ENCODE results near the gene MRPL36. TPM values are rescaled to one million over a fixed set of nuclear protein-coding genes. Genes with fewer than 3 reads are reported as not detected.
"Not testable (repeated sequence)": the region's sequence is repeated elsewhere in the genome, so short reads cannot be mapped to it uniquely, and the experiment has no call there.

The MRPL36 gene
- total RNA-seq, 2 experiments from 2014 or later = 60.7 to 63.4 TPM

- intact Hi-C loops (cut with micrococcal nuclease) = loop anchor here (10.0 kb wide), 2 partner anchors 262 to 482 kb away; no protein-coding TSS in a partner anchor
- Mint-ChIP-seq H3K27ac (no peak overlapping the region), H3K27me3 (ENCODE audit: low read depth) (no peaks in the 10 kb centered on the region), H3K4me3 (no peak overlapping the region), H3K9me3 (no peaks in the 10 kb centered on the region), H3K4me1 (ENCODE audit: low read depth) (peaks cover 61% of the 10 kb centered on the region), H3K36me3 (ENCODE audit: low read depth) (peaks cover 24% of the 10 kb centered on the region)
- DNase-seq = no peak
- CTCF ChIA-PET = no interaction called here
Measured at GRCh38 chr5:1796371-1797102, 3.1 kb downstream of the MRPL36 start.

- CTCF ChIA-PET = no interaction called here
- no peaks in the 10 kb centered on the region for H3K27me3 Mint-ChIP-seq (ENCODE audit: low read depth)
- H3K4me3 Mint-ChIP-seq = no peak overlapping the region
- peaks cover 24% of the 10 kb centered on the region for H3K36me3 Mint-ChIP-seq (ENCODE audit: low read depth)
- no peaks in the 10 kb centered on the region for H3K9me3 Mint-ChIP-seq
- H3K27ac Mint-ChIP-seq = no peak overlapping the region
- H3K4me1 Mint-ChIP-seq (ENCODE audit: low read depth) = peaks cover 66% of the 10 kb centered on the region
- DNase-seq = no peak
- intact Hi-C loops (cut with micrococcal nuclease) = loop anchor here (10.0 kb wide), 2 partner anchors 261 to 481 kb away; no protein-coding TSS in a partner anchor
Measured at GRCh38 chr5:1795931-1796330, 3.7 kb downstream of the MRPL36 start.

GRCh38 chr5:1795506-1795905, 4.1 kb downstream of the MRPL36 start:
- Mint-ChIP-seq H3K36me3 (ENCODE audit: low read depth) (peaks cover 24% of the 10 kb centered on the region), H3K27me3 (ENCODE audit: low read depth) (no peaks in the 10 kb centered on the region), H3K27ac (peak overlapping the region; percentile 0), H3K4me3 (no peak overlapping the region), H3K9me3 (no peaks in the 10 kb centered on the region), H3K4me1 (ENCODE audit: low read depth) (peaks cover 68% of the 10 kb centered on the region)
- DNase-seq = no peak
- intact Hi-C loops (cut with micrococcal nuclease) = loop anchor here (10.0 kb wide), 2 partner anchors 261 to 481 kb away; no protein-coding TSS in a partner anchor
- CTCF ChIA-PET = no interaction called here

- H3K9me3 Mint-ChIP-seq = no peaks in the 10 kb centered on the region
- peaks cover 74% of the 10 kb centered on the region for H3K4me1 Mint-ChIP-seq (ENCODE audit: low read depth)
- intact Hi-C loops (cut with micrococcal nuclease) = loop anchor here (10.0 kb wide), 2 partner anchors 260 to 480 kb away; no protein-coding TSS in a partner anchor
- DNase-seq = no peak
- H3K36me3 Mint-ChIP-seq (ENCODE audit: low read depth) = peaks cover 23% of the 10 kb centered on the region
- CTCF ChIA-PET = no interaction called here
- no peaks in the 10 kb centered on the region for H3K27me3 Mint-ChIP-seq (ENCODE audit: low read depth)
- H3K4me3 Mint-ChIP-seq = no peak overlapping the region
- peak overlapping the region; percentile 0 for H3K27ac Mint-ChIP-seq
Measured at GRCh38 chr5:1794901-1795290, 4.7 kb downstream of the MRPL36 start.

- Mint-ChIP-seq H3K27me3 (ENCODE audit: low read depth) (no peaks in the 10 kb centered on the region), H3K27ac (no peak overlapping the region), H3K9me3 (no peaks in the 10 kb centered on the region), H3K36me3 (ENCODE audit: low read depth) (peaks cover 22% of the 10 kb centered on the region), H3K4me1 (ENCODE audit: low read depth) (peaks cover 81% of the 10 kb centered on the region), H3K4me3 (no peak overlapping the region)
- CTCF ChIA-PET = interaction anchor here (1.1 to 1.7 kb wide), 2 partner anchors 8 to 125 kb away, joined by 3 to 5 read pairs; no protein-coding TSS in a partner anchor
- intact Hi-C loops (cut with micrococcal nuclease) = loop anchor here (2.0 to 10.0 kb wide), 3 partner anchors 95 to 479 kb away; no protein-coding TSS in a partner anchor
- no peak for DNase-seq
Measured at GRCh38 chr5:1793966-1794900, 5.4 kb downstream of the MRPL36 start.

GRCh38 chr5:1793301-1793740, 6.3 kb downstream of the MRPL36 start:
- Mint-ChIP-seq H3K27ac (peak overlapping the region; percentile 96), H3K4me3 (peak overlapping the region; percentile 59), H3K27me3 (ENCODE audit: low read depth) (no peaks in the 10 kb centered on the region), H3K4me1 (ENCODE audit: low read depth) (peaks cover 79% of the 10 kb centered on the region), H3K9me3 (no peaks in the 10 kb centered on the region), H3K36me3 (ENCODE audit: low read depth) (peaks cover 14% of the 10 kb centered on the region)
- CTCF ChIA-PET = interaction anchor here (1.1 to 1.7 kb wide), 2 partner anchors 9 to 124 kb away, joined by 3 to 5 read pairs; no protein-coding TSS in a partner anchor
- intact Hi-C loops (cut with micrococcal nuclease) = loop anchor here (2.0 to 10.0 kb wide), 3 partner anchors 95 to 479 kb away; no protein-coding TSS in a partner anchor
- DNase-seq = peak; percentile 53

- peaks cover 10% of the 10 kb centered on the region for H3K36me3 Mint-ChIP-seq (ENCODE audit: low read depth)
- H3K9me3 Mint-ChIP-seq = no peaks in the 10 kb centered on the region
- H3K27me3 Mint-ChIP-seq (ENCODE audit: low read depth) = no peaks in the 10 kb centered on the region
- H3K27ac Mint-ChIP-seq = peak overlapping the region; percentile 96
- peak overlapping the region; percentile 59 for H3K4me3 Mint-ChIP-seq
- CTCF ChIA-PET = interaction anchor here (0.5 to 1.7 kb wide), 3 partner anchors 10 to 124 kb away, joined by 3 to 5 read pairs (median 3); no protein-coding TSS in a partner anchor
- DNase-seq = peak; percentile 89
- intact Hi-C loops (cut with micrococcal nuclease) = loop anchor here (1.0 to 10.0 kb wide), 5 partner anchors 8 to 478 kb away; partner anchors contain the start of gene NDUFS6
- peaks cover 74% of the 10 kb centered on the region for H3K4me1 Mint-ChIP-seq (ENCODE audit: low read depth)
Measured at GRCh38 chr5:1792842-1793266, 6.8 kb downstream of the MRPL36 start.

GRCh38 chr5:1791176-1791575, 8.5 kb downstream of the MRPL36 start:
- peaks cover 63% of the 10 kb centered on the region for H3K4me1 Mint-ChIP-seq (ENCODE audit: low read depth)
- H3K36me3 Mint-ChIP-seq (ENCODE audit: low read depth) = peaks cover 5% of the 10 kb centered on the region
- H3K27ac Mint-ChIP-seq = peak overlapping the region; percentile 46
- CTCF ChIA-PET = no interaction called here
- no peak overlapping the region for H3K4me3 Mint-ChIP-seq
- H3K27me3 Mint-ChIP-seq (ENCODE audit: low read depth) = no peaks in the 10 kb centered on the region
- no peaks in the 10 kb centered on the region for H3K9me3 Mint-ChIP-seq
- DNase-seq = no peak
- intact Hi-C loops (cut with micrococcal nuclease) = loop anchor here (10.0 kb wide), 2 partner anchors 256 to 476 kb away; no protein-coding TSS in a partner anchor

- H3K36me3 Mint-ChIP-seq (ENCODE audit: low read depth) = peaks cover 2% of the 10 kb centered on the region
- intact Hi-C loops (cut with micrococcal nuclease) = loop anchor here (10.0 kb wide), 2 partner anchors 255 to 475 kb away; no protein-coding TSS in a partner anchor
- H3K27ac Mint-ChIP-seq = no peak overlapping the region
- H3K4me1 Mint-ChIP-seq (ENCODE audit: low read depth) = peaks cover 58% of the 10 kb centered on the region
- no peak for DNase-seq
- no peaks in the 10 kb centered on the region for H3K27me3 Mint-ChIP-seq (ENCODE audit: low read depth)
- CTCF ChIA-PET = interaction anchor here (0.7 kb wide), 1 partner anchor 187 kb away, joined by 3 read pairs; no protein-coding TSS in a partner anchor
- no peak overlapping the region for H3K4me3 Mint-ChIP-seq
- H3K9me3 Mint-ChIP-seq = no peaks in the 10 kb centered on the region
Measured at GRCh38 chr5:1789834-1790471, 9.7 kb downstream of the MRPL36 start.

- H3K36me3 Mint-ChIP-seq (ENCODE audit: low read depth); H3K9me3 Mint-ChIP-seq; intact Hi-C loops (cut with micrococcal nuclease); H3K27me3 Mint-ChIP-seq (ENCODE audit: low read depth); H3K27ac Mint-ChIP-seq; CTCF ChIA-PET; H3K4me3 Mint-ChIP-seq: not testable (repeated sequence)
- peaks cover 54% of the 10 kb centered on the region for H3K4me1 Mint-ChIP-seq (ENCODE audit: low read depth)
- peak; percentile 30 for DNase-seq
Measured at GRCh38 chr5:1789438-1789833, 10.2 kb downstream of the MRPL36 start.

GRCh38 chr5:1788828-1789227, 10.8 kb downstream of the MRPL36 start:
- Mint-ChIP-seq H3K9me3 (no peaks in the 10 kb centered on the region), H3K27ac (no peak overlapping the region), H3K4me1 (ENCODE audit: low read depth) (peaks cover 48% of the 10 kb centered on the region), H3K4me3 (no peak overlapping the region), H3K36me3 (ENCODE audit: low read depth) (peaks cover 2% of the 10 kb centered on the region), H3K27me3 (ENCODE audit: low read depth) (no peaks in the 10 kb centered on the region)
- intact Hi-C loops (cut with micrococcal nuclease) = no loop called here
- CTCF ChIA-PET = no interaction called here
- no peak for DNase-seq
